HepG2 (cell line): ENCODE data around the gene TBX15. TPM values are rescaled to one million over a fixed set of nuclear protein-coding genes. Genes with fewer than 3 reads are reported as not detected.
A peak's percentile ranks its signal among the peaks of the same experiment; 100 is the strongest.

ENCODE experiments used
- CBX5 ChIP-seq: sonication (generic); formaldehyde crosslinking; IDR thresholded peaks from 2 replicates; pipeline ENCODE4 v1.4.0; 2020; ENCODE audit warnings: missing genetic modification reagents, borderline replicate concordance
- IRX3 ChIP-seq: sonication (generic); formaldehyde crosslinking; IDR thresholded peaks from 2 replicates; pipeline ENCODE4 v1.8.1; 2023; ENCODE audit warnings: mild to moderate bottlenecking, low read depth, missing genetic modification reagents, borderline replicate concordance
- NCOA2 ChIP-seq: sonication (generic); formaldehyde crosslinking; IDR thresholded peaks from 2 replicates; pipeline ENCODE4 v1.8.0; 2022; ENCODE audit warnings: inconsistent platforms
- NFATC3 ChIP-seq: sonication (generic); formaldehyde crosslinking; IDR thresholded peaks from 2 replicates; pipeline ENCODE4 v1.5.1; 2020; ENCODE audit warnings: mild to moderate bottlenecking, missing genetic modification reagents
- SAP130 ChIP-seq: IDR thresholded peaks from 2 replicates; pipeline ENCODE4 v1.6.1; 2016; ENCODE audit warnings: low read depth
- TEAD3 ChIP-seq: optimal IDR thresholded peaks from 2 replicates; pipeline ENCODE3; 2016; ENCODE audit warnings: borderline replicate concordance
- ZFP91 ChIP-seq: sonication (generic); formaldehyde crosslinking; IDR thresholded peaks from 2 replicates; pipeline ENCODE4 v1.9.0; 2022; ENCODE audit warnings: missing genetic modification reagents, mild to moderate bottlenecking, borderline replicate concordance
- ZNF264 ChIP-seq: sonication (generic); formaldehyde crosslinking; IDR thresholded peaks from 2 replicates; pipeline ENCODE4 v1.4.0; 2020; ENCODE audit warnings: missing genetic modification reagents
- ZNF296 ChIP-seq: sonication (generic); formaldehyde crosslinking; conservative IDR thresholded peaks from 2 replicates; pipeline ENCODE4 v1.5.0; 2020; ENCODE audit warnings: mild to moderate bottlenecking, missing genetic modification reagents
- ZNF646 ChIP-seq: sonication (generic); formaldehyde crosslinking; IDR thresholded peaks from 2 replicates; pipeline ENCODE4 v1.9.0; 2021; ENCODE audit warnings: mild to moderate bottlenecking, missing genetic modification reagents
- ZNF878 ChIP-seq: sonication (generic); formaldehyde crosslinking; IDR thresholded peaks from 2 replicates; pipeline ENCODE4 v1.8.1; 2023; ENCODE audit warnings: mild to moderate bottlenecking, missing genetic modification reagents, moderate library complexity
- polyA plus RNA-seq, 8 experiments: library from polyadenylated mRNA; depleted of rRNA in 3 of 8; stranded (reverse) in 7 of 8; unstranded in 1 of 8; fragments of >200 nt; fragmentation: Illumina TruSeq in 4 of 8; extraction: Trizol in 4 of 8; gene quantifications; 2 replicates each; pipeline versions ENCODE4 v1.2.1 to v1.2.3, GENCODE V29; 2011 to 2016; ENCODE audit warnings: low read depth in 4 of 8, missing spikeins in 1 of 8, mixed read lengths in 1 of 8; ENCODE audit not compliant: insufficient read depth in 1 of 8
- total RNA-seq, 5 experiments: library from RNA; depleted of rRNA; stranded (reverse); fragments of >200 nt; fragmentation: Illumina TruSeq; extraction: Trizol; gene quantifications; 2 replicates each; pipeline ENCODE4 v1.2.3, GENCODE V29; 2016; ENCODE audit warnings: low read depth in 1 of 5
- TF ChIP-seq, protein P1 (sequence below): sonication (generic); formaldehyde crosslinking; conservative IDR thresholded peaks from 2 replicates; pipeline ENCODE4 v1.4.0; 2020; ENCODE audit warnings: mild to moderate bottlenecking, missing genetic modification reagents, moderate library complexity
- TF ChIP-seq, protein P2 (sequence below): IDR thresholded peaks from 2 replicates; pipeline ENCODE4 v1.4.0; 2020; ENCODE audit warnings: mild to moderate bottlenecking, missing genetic modification reagents

Gene TBX15
- total and polyA plus RNA-seq, 2 of the 13 experiments (the other 11 are each of a cell fraction or from before 2014, with no cell fraction given): 0.42 to 1.9 TPM

DNA sequence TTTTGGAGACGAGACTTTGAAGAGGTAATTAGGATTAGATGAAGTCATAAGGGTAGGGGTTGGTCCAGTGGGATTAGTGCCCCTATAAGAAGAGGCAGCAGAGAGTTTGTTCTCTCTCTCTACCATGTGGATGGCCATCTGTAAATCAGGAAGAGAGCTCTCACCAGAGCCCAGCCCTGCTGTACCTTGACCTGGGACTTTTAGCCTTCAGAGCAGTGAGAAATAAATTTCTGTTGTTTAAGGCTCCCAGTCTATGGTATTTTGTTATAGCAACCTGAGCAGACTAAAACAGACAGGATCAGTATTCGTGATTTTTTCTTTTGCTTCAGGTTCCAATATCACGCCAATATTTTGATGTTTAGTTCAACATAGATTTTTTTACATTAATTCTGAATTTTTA lies 30.0 kb downstream of the TBX15 start (continued):
- TF ChIP-seq ZNF646 (CRISPR knock-in tag) (no peak), NFATC3 (no peak), CBX5 (CRISPR knock-in tag) (no peak), ZNF878 (CRISPR knock-in tag) (no peak), TEAD3 (no peak), ZFP91 (CRISPR knock-in tag) (no peak), SAP130 (CRISPR knock-in tag) (peak; percentile 37), IRX3 (CRISPR knock-in tag) (no peak), ZNF264 (CRISPR knock-in tag) (peak; percentile 65; the same call in 1 of the 2 replicates), NCOA2 (CRISPR knock-in tag) (0 out of 2 replicates have a peak, but pooled peaks have one; percentile 13), ZNF296 (CRISPR knock-in tag) (no peak)
- TF ChIP-seq, protein P1, sequence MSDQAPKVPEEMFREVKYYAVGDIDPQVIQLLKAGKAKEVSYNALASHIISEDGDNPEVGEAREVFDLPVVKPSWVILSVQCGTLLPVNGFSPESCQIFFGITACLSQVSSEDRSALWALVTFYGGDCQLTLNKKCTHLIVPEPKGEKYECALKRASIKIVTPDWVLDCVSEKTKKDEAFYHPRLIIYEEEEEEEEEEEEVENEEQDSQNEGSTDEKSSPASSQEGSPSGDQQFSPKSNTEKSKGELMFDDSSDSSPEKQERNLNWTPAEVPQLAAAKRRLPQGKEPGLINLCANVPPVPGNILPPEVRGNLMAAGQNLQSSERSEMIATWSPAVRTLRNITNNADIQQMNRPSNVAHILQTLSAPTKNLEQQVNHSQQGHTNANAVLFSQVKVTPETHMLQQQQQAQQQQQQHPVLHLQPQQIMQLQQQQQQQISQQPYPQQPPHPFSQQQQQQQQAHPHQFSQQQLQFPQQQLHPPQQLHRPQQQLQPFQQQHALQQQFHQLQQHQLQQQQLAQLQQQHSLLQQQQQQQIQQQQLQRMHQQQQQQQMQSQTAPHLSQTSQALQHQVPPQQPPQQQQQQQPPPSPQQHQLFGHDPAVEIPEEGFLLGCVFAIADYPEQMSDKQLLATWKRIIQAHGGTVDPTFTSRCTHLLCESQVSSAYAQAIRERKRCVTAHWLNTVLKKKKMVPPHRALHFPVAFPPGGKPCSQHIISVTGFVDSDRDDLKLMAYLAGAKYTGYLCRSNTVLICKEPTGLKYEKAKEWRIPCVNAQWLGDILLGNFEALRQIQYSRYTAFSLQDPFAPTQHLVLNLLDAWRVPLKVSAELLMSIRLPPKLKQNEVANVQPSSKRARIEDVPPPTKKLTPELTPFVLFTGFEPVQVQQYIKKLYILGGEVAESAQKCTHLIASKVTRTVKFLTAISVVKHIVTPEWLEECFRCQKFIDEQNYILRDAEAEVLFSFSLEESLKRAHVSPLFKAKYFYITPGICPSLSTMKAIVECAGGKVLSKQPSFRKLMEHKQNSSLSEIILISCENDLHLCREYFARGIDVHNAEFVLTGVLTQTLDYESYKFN: peak; percentile 64
- TF ChIP-seq, protein P2, sequence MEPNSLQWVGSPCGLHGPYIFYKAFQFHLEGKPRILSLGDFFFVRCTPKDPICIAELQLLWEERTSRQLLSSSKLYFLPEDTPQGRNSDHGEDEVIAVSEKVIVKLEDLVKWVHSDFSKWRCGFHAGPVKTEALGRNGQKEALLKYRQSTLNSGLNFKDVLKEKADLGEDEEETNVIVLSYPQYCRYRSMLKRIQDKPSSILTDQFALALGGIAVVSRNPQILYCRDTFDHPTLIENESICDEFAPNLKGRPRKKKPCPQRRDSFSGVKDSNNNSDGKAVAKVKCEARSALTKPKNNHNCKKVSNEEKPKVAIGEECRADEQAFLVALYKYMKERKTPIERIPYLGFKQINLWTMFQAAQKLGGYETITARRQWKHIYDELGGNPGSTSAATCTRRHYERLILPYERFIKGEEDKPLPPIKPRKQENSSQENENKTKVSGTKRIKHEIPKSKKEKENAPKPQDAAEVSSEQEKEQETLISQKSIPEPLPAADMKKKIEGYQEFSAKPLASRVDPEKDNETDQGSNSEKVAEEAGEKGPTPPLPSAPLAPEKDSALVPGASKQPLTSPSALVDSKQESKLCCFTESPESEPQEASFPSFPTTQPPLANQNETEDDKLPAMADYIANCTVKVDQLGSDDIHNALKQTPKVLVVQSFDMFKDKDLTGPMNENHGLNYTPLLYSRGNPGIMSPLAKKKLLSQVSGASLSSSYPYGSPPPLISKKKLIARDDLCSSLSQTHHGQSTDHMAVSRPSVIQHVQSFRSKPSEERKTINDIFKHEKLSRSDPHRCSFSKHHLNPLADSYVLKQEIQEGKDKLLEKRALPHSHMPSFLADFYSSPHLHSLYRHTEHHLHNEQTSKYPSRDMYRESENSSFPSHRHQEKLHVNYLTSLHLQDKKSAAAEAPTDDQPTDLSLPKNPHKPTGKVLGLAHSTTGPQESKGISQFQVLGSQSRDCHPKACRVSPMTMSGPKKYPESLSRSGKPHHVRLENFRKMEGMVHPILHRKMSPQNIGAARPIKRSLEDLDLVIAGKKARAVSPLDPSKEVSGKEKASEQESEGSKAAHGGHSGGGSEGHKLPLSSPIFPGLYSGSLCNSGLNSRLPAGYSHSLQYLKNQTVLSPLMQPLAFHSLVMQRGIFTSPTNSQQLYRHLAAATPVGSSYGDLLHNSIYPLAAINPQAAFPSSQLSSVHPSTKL (CRISPR knock-in tag): peak; percentile 62
